Spleen (tissue), 13 donors: Measurements from ENCODE around the gene LEF1. TPM values are rescaled to one million over a fixed set of nuclear protein-coding genes. Genes with fewer than 3 reads are reported as not detected.

ENCODE experiments used
- DNase-seq: peaks from one replicate; pipeline ENCODE4 v3.0.0-alpha.2; 2020
- H3K27ac ChIP-seq, 8 donors: fragments of 200-600 bp; sonication (generic) in 7 of 8; 1 replicate in 4 of 8; 2 replicates in 4 of 8; pipeline versions ENCODE4 v1.5.0 to v1.8.0; 2016 to 2021; ENCODE audit warnings: inconsistent platforms in 4 of 8, mild to moderate bottlenecking in 4 of 8, moderate library complexity in 1 of 8
- H3K27me3 ChIP-seq, 7 donors: fragments of 200-600 bp; sonication (generic) in 6 of 7; replicated peaks in 1 of 7; 1 replicate in 4 of 7; 2 replicates in 3 of 7; pipeline versions ENCODE4 v1.5.0 to v1.8.0; 2016 to 2021; ENCODE audit warnings: inconsistent platforms in 3 of 7, mild to moderate bottlenecking in 1 of 7
- H3K36me3 ChIP-seq, 6 donors: fragments of 200-600 bp; sonication (generic) in 5 of 6; 1 replicate in 4 of 6; 2 replicates in 2 of 6; pipeline versions ENCODE4 v1.5.0 to v1.8.0; 2016 to 2021; ENCODE audit warnings: inconsistent platforms in 2 of 6
- H3K4me1 ChIP-seq, 6 donors: fragments of 200-600 bp; sonication (generic) in 5 of 6; 1 replicate in 3 of 6; 2 replicates in 3 of 6; pipeline versions ENCODE4 v1.5.0 to v1.8.0; 2016 to 2021; ENCODE audit warnings: inconsistent platforms in 3 of 6
- H3K4me3 ChIP-seq, 8 donors: fragments of 200-600 bp; sonication (generic) in 7 of 8; 1 replicate in 4 of 8; 2 replicates in 4 of 8; pipeline versions ENCODE4 v1.5.0 to v1.8.0; 2016 to 2021; ENCODE audit warnings: inconsistent platforms in 4 of 8, mild to moderate bottlenecking in 4 of 8, moderate library complexity in 2 of 8
- H3K9me3 ChIP-seq, 8 donors: fragments of 200-600 bp; sonication (generic) in 7 of 8; 1 replicate in 4 of 8; 2 replicates in 4 of 8; pipeline versions ENCODE4 v1.5.0 to v1.8.0; 2016 to 2021; ENCODE audit warnings: inconsistent platforms in 4 of 8
- POLR2A ChIP-seq, 3 donors: fragments of 450-650 bp; IDR thresholded peaks; one replicate each; pipeline ENCODE4 v1.5.1; 2017; ENCODE audit warnings: antibody characterized with exemption in 3 of 3, mild to moderate bottlenecking in 1 of 3
- POLR2AphosphoS5 ChIP-seq, 3 donors: sonication (generic); formaldehyde crosslinking; IDR thresholded peaks; one replicate each; pipeline ENCODE4 v1.5.1; 2017; ENCODE audit warnings: antibody characterized with exemption in 3 of 3
- WGBS, 5 donors: extraction: QIAGEN DNeasy Blood & Tissue Kit in 3 of 5; methylation state at CpG; one replicate each; pipeline versions ENCODE4 v1.1.5 to v1.1.7; 2013 to 2018; 5-methylcytosine and 5-hydroxymethylcytosine counted together
- intact Hi-C: fragments of 100-400 bp; cut with DNase I; formaldehyde crosslinking; loops from one replicate; pipeline ENCODE4 v1.15.0; 2023; ENCODE audit warnings: low total_unique reads
- long read RNA-seq, 2 donors: transcript quantifications; one replicate each; lab custom pipeline, GENCODE V29; 2026
- polyA plus RNA-seq, 3 donors: library from polyadenylated mRNA; stranded (reverse); fragments of 200-250 nt; gene quantifications; one replicate each; pipeline ENCODE4 v1.2.1, GENCODE V29; 2013
- total RNA-seq, 7 donors: library from RNA; depleted of rRNA in 3 of 7; stranded (reverse); fragments of >200 nt in 3 of 7; fragmentation: NEBNext Ultra II Directional in 4 of 7; extraction: Animal tissue kit (Norgen Biotek cat#: 25700) in 4 of 7; gene quantifications; one replicate each; pipeline versions ENCODE4 v1.1.0 to v1.2.1, GENCODE V29; 2016 to 2021
- TF ChIP-seq, protein P1 (sequence below), 11 experiments: fragments of 200-600 bp in 7 of 11; fragments of 450-650 bp in 4 of 11; sonication (generic) in 4 of 11; IDR thresholded peaks in 8 of 11; conservative IDR thresholded peaks in 3 of 11; 1 replicate in 7 of 11; 2 replicates in 4 of 11; pipeline versions ENCODE4 v1.4.0 to v1.8.0; 2016 to 2021; ENCODE audit warnings: antibody characterized with exemption in 11 of 11, inconsistent platforms in 4 of 11, mild to moderate bottlenecking in 1 of 11
- donor health status: healthy with polysubstance abuse.
- donor health status: DM: no; HTN: no; CAD: no; lungs with moderate emphysema.
- donor health status: DM: no; HTN: no; CAD: no.
- donor health status: Bipolar disorder and iron deficiency.
- donor health status: healthy.
- donor health status: DM: no; HTN: no; CAD: no.
- donor health status: DM: yes; HTN: yes; CAD: no.

Gene LEF1
- 10 to 100 TPM; 18.6 to 55.4 (median 34.7) TPM for total RNA-seq
- polyA plus RNA-seq = 10 to 100 TPM in 1 of 3 donors, 1 to 10 TPM in 2; 7.8 to 27.9 (median 9.7) TPM
- long read RNA-seq, donor 1, partial matches to known transcripts = 0 of 2 reads
- long read RNA-seq, donor 1, other reads (novel, unspliced or antisense) = 0 of 2 reads
- long read RNA-seq, donor 2, partial matches to known transcripts = 0 of 5 reads
- long read RNA-seq, donor 2, other reads (novel, unspliced or antisense) = 0 of 5 reads

DNA sequence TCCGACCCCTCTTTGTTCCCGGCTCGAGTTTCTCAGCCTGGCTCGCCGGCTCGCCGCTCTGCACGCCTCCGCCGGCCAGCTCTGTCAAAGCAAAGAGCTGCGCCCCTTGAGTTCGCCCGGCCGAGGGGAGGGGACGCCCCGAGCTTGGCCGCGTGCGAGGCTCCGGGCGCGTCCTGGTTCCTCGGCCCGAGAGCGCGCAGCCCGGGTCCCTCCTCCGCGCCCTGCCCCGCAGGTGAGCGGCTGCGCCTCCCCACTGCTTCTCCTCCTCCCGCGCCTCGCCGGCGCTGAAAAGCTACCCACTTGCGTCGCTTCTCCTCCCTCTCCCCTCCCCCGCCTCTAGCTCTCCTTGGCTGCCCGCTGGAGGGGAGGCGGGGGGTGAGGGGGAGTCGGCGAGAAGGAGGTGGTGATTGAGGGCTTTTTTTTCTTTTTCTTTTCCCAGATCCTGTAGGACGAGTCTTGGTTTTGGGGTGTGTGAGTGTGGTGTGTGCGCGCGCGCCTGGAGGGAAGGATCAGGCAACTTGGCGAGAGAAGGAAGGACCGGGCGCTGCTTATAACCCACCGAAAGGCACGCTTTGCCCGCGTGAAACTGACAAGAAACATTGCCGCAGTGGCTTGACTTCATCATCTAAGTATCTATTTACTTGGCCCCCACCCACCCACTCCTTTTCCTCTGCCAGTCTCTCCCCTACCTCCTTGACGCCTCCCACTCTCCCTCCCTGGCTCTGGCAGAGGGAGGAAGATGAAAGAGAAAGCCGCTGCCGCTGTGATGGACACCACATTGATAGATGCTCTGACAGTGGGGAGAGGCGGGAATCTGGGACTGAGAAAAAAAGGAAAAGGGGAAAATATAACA is at the start of gene LEF1:
Gene LEF1, minus strand, starts transcription at position 262 of the 853 bp plus-strand sequence. CDS start 1,165 bp downstream, outside the sequence.
- no peak for TF ChIP-seq POLR2A (IDR thresholded peaks at IDR 0.05)
- peak in 2 of 3 donors; percentile 46 to 74 for TF ChIP-seq POLR2AphosphoS5 (IDR thresholded peaks at IDR 0.05)
- Histone ChIP-seq H3K4me3 (peak within 1 kb of the TSS; percentile 50 to 80 (median 62)), H3K9me3 (no peaks in the 10 kb centered on the region), H3K27ac (peak within 1 kb of the TSS in 7 of 8 donors; percentile 33 to 78 (median 58)), H3K36me3 (no peaks in the 10 kb centered on the region), H3K4me1 (peaks cover 32 to 82% (median 59%) of the 10 kb centered on the region in 6 donors), H3K27me3 (peaks cover 0 to 100% (median 78%) of the 10 kb centered on the region in 7 donors)
- peak; percentile 83 for DNase-seq
- WGBS, 5 donors = 0 to 3% (median 1%) methylated on average over 33 to 61 of the region's 61 CpGs
- intact Hi-C loops = no loop called here

DNA sequence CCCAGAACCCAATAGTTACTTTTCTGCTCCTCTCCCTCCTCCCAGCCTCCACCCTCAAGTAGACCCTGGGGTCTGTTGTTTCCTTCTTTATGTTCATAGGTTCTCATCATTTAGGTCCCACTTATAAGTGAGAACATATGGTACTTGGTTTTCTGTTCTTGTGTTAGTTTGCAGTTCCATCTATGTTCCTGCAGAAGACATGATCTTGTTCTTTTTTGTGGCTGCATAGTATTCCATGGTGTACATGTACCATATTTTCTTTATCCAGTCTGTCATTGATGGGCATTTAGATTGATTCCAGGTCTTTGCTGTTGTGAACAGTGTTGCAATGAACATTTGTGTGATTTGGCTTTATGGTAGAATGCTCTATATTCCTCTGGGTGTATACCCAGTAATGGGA is 47.8 kb upstream of the LEF1 start:
- intact Hi-C loops = no loop called here
- Histone ChIP-seq H3K4me1 (no peaks in the 10 kb centered on the region), H3K36me3 (no peaks in the 10 kb centered on the region), H3K27ac (no peak overlapping the region), H3K27me3 (no peaks in the 10 kb centered on the region), H3K9me3 (no peaks in the 10 kb centered on the region), H3K4me3 (no peak overlapping the region)
- DNase-seq = no peak
- TF ChIP-seq POLR2A (IDR thresholded peaks at IDR 0.05) = no peak
- TF ChIP-seq POLR2AphosphoS5 (IDR thresholded peaks at IDR 0.05) = no peak
- TF ChIP-seq, protein P1, sequence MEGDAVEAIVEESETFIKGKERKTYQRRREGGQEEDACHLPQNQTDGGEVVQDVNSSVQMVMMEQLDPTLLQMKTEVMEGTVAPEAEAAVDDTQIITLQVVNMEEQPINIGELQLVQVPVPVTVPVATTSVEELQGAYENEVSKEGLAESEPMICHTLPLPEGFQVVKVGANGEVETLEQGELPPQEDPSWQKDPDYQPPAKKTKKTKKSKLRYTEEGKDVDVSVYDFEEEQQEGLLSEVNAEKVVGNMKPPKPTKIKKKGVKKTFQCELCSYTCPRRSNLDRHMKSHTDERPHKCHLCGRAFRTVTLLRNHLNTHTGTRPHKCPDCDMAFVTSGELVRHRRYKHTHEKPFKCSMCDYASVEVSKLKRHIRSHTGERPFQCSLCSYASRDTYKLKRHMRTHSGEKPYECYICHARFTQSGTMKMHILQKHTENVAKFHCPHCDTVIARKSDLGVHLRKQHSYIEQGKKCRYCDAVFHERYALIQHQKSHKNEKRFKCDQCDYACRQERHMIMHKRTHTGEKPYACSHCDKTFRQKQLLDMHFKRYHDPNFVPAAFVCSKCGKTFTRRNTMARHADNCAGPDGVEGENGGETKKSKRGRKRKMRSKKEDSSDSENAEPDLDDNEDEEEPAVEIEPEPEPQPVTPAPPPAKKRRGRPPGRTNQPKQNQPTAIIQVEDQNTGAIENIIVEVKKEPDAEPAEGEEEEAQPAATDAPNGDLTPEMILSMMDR (IDR thresholded peaks at IDR 0.05 in 8 of 11, conservative IDR thresholded peaks at IDR 0.05 in 3 of 11) = no peak

DNA sequence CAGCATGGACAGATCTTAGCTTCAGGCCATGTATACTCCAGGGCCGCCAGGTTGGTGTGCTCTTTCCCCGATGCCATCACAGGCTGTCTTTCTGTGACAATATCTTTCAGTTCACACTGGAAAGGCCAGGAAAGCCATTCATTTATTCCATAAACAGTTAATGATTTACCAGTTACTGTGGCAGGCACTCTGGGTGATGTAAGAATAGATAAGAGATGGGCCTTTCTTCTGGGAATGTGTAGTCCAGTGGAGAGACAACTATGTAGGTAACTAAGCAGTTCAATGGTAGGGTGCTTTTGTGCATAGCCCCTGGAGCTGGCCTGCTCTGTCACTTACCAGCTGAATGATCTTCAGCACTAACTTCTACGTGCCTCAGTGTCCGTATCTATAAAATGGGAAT is 46.3 kb upstream of the LEF1 start:
- intact Hi-C loops = no loop called here
- TF ChIP-seq POLR2A (IDR thresholded peaks at IDR 0.05) (no peak), POLR2AphosphoS5 (IDR thresholded peaks at IDR 0.05) (no peak)
- TF ChIP-seq, protein P1 (IDR thresholded peaks at IDR 0.05 in 8 of 11, conservative IDR thresholded peaks at IDR 0.05 in 3 of 11) = no peak
- no peak for DNase-seq
- H3K27me3 ChIP-seq = no peaks in the 10 kb centered on the region
- WGBS, 5 donors = 87 to 97% (median 95%) methylated on average over 4 of the region's 4 CpGs
- no peaks in the 10 kb centered on the region for H3K4me1 ChIP-seq
- no peaks in the 10 kb centered on the region for H3K9me3 ChIP-seq
- H3K27ac ChIP-seq = no peak overlapping the region
- H3K4me3 ChIP-seq = no peak overlapping the region
- H3K36me3 ChIP-seq = no peaks in the 10 kb centered on the region

DNA sequence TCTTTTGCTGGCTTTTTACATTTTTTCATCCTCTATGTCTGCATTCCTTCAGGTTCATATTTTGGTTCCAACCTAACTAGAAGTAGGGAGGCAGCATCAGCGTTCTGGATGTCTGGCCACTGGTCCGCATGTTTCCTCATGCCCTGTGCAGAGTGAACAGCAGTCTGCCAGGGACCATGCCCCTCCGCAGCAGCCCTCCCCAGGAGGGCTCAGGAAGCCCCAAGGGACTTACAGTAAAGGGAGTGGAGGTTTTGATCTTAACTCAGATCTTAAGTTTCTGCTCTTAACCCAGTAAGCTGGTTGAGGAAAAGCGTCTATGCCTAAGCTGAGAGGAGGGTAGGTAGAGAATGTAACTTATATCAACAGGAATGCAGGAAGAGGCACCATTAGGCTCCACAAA is 45.0 kb upstream of the LEF1 start:
- H3K4me1 ChIP-seq = no peaks in the 10 kb centered on the region
- TF ChIP-seq POLR2A (IDR thresholded peaks at IDR 0.05) (no peak), POLR2AphosphoS5 (IDR thresholded peaks at IDR 0.05) (no peak)
- TF ChIP-seq, protein P1 (IDR thresholded peaks at IDR 0.05 in 8 of 11, conservative IDR thresholded peaks at IDR 0.05 in 3 of 11) = no peak
- no peaks in the 10 kb centered on the region for H3K9me3 ChIP-seq
- no peaks in the 10 kb centered on the region for H3K36me3 ChIP-seq
- intact Hi-C loops = no loop called here
- 74 to 82% (median 80%) methylated on average over 4 of the region's 4 CpGs for WGBS, 5 donors
- H3K27ac ChIP-seq = no peak overlapping the region
- H3K4me3 ChIP-seq = no peak overlapping the region
- DNase-seq = no peak
- H3K27me3 ChIP-seq = no peaks in the 10 kb centered on the region
